Neural progenitor cell (in vitro differentiated cells): ENCODE data around the gene ZFP1. TPM values are rescaled to one million over a fixed set of nuclear protein-coding genes. Genes with fewer than 3 reads are reported as not detected.

Source experiments
- DNase-seq: peaks from one replicate; pipeline ENCODE4 v3.0.0-alpha.2; 2016; ENCODE audit warnings: low spot score
- H2AFZ ChIP-seq: fragments of 200-600 bp; sonication (generic); replicated peaks from 2 replicates; pipeline ENCODE4 v1.6.1; 2016; ENCODE audit warnings: antibody characterized with exemption
- H3F3A ChIP-seq: fragments of 200-600 bp; sonication (generic); 2 replicates; pipeline ENCODE4 v1.6.1; 2016; ENCODE audit warnings: antibody characterized with exemption, low read depth
- H3K27ac ChIP-seq: fragments of 200-600 bp; sonication (generic); 2 replicates; pipeline ENCODE4 v1.5.1; 2016; ENCODE audit warnings: mild to moderate bottlenecking
- H3K27me3 ChIP-seq: fragments of 200-600 bp; sonication (generic); 2 replicates; pipeline ENCODE4 v1.6.1; 2016; ENCODE audit warnings: mild to moderate bottlenecking, moderate library complexity
- H3K36me3 ChIP-seq: fragments of 200-600 bp; sonication (generic); 2 replicates; pipeline ENCODE4 v1.5.1; 2016
- H3K4me1 ChIP-seq: fragments of 200-600 bp; sonication (generic); 2 replicates; pipeline ENCODE4 v1.6.1; 2016; ENCODE audit warnings: mixed run types
- H3K4me2 ChIP-seq: fragments of 200-600 bp; sonication (generic); 2 replicates; pipeline ENCODE4 v1.6.1; 2016
- H3K4me3 ChIP-seq: fragments of 200-600 bp; sonication (generic); 2 replicates; pipeline ENCODE4 v1.5.1; 2016
- H3K79me2 ChIP-seq: fragments of 200-600 bp; sonication (generic); 2 replicates; pipeline ENCODE4 v1.6.1; 2016; ENCODE audit warnings: low read depth
- H3K9ac ChIP-seq: fragments of 200-600 bp; sonication (generic); 2 replicates; pipeline ENCODE4 v1.6.1; 2016
- H3K9me3 ChIP-seq: fragments of 200-600 bp; sonication (generic); 2 replicates; pipeline ENCODE4 v1.5.1; 2016; ENCODE audit warnings: low read depth
- H4K20me1 ChIP-seq: fragments of 200-600 bp; sonication (generic); 2 replicates; pipeline ENCODE4 v1.6.1; 2016; ENCODE audit warnings: low read depth
- H3K27ac Mint-ChIP-seq: 3 replicates; pipeline ENCODE4 v1.8.0; 2021; ENCODE audit warnings: mixed read lengths
- H3K27me3 Mint-ChIP-seq: 2 replicates; pipeline ENCODE4 v1.8.0; 2022; ENCODE audit warnings: low read depth, mild to moderate bottlenecking, inconsistent platforms, moderate library complexity, mixed read lengths; ENCODE audit not compliant: insufficient read depth
- H3K36me3 Mint-ChIP-seq: 3 replicates; pipeline ENCODE4 v1.8.0; 2021; ENCODE audit warnings: mixed read lengths
- H3K4me1 Mint-ChIP-seq: 3 replicates; pipeline ENCODE4 v1.8.0; 2021; ENCODE audit warnings: mixed read lengths
- H3K4me3 Mint-ChIP-seq: 3 replicates; pipeline ENCODE4 v1.8.0; 2021; ENCODE audit warnings: mild to moderate bottlenecking, moderate library complexity, mixed read lengths
- H3K9me3 Mint-ChIP-seq: 3 replicates; pipeline ENCODE4 v1.8.0; 2020; ENCODE audit warnings: mixed read lengths
- CTCF ChIP-seq: fragments of 200-600 bp; sonication (generic); IDR thresholded peaks from 2 replicates; pipeline ENCODE4 v1.5.1; 2017; ENCODE audit warnings: antibody characterized with exemption, mild to moderate bottlenecking
- EZH2 ChIP-seq: fragments of 200-600 bp; sonication (generic); IDR thresholded peaks from 2 replicates; pipeline ENCODE4 v1.6.1; 2017; ENCODE audit warnings: antibody characterized with exemption, mild to moderate bottlenecking, moderate library complexity
- EZH2phosphoT487 ChIP-seq: fragments of 200-600 bp; sonication (generic); IDR thresholded peaks from 2 replicates; pipeline ENCODE4 v1.6.1; 2017; ENCODE audit warnings: antibody characterized with exemption
- total RNA-seq: library from RNA; depleted of rRNA; stranded (reverse); fragments of >200 nt; gene quantifications from 2 replicates; pipeline ENCODE4 v1.2.3, GENCODE V29; 2015; ENCODE audit warnings: low replicate concordance

The ZFP1 gene
- total RNA-seq, 1 donor from 2014 or later = 35.4 TPM

GRCh38 chr16:75103994-75104393 lies 44.3 kb upstream of the ZFP1 start:
- H3K27ac ChIP-seq = no peak overlapping the region
- H3K9ac ChIP-seq = no peak overlapping the region
- H4K20me1 ChIP-seq = peaks cover 47% of the 10 kb centered on the region

GRCh38 chr16:75104836-75105235 lies 43.5 kb upstream of the ZFP1 start:
- peaks cover 12% of the 10 kb centered on the region for H3K27me3 Mint-ChIP-seq
- peak overlapping the region; percentile 11 for H3K27ac Mint-ChIP-seq
- Histone ChIP-seq H3F3A (peaks cover 6% of the 10 kb centered on the region), H3K4me2 (no peak overlapping the region), H3K9me3 (no peaks in the 10 kb centered on the region), H3K4me1 (peaks cover 11% of the 10 kb centered on the region), H3K79me2 (peaks cover 8% of the 10 kb centered on the region), H3K27ac (no peak overlapping the region), H3K27me3 (no peaks in the 10 kb centered on the region), H2AFZ (no peak overlapping the region), H4K20me1 (peaks cover 41% of the 10 kb centered on the region), H3K9ac (no peak overlapping the region), H3K36me3 (no peaks in the 10 kb centered on the region), H3K4me3 (no peak overlapping the region)
- peaks cover 32% of the 10 kb centered on the region for H3K4me1 Mint-ChIP-seq
- no peaks in the 10 kb centered on the region for H3K9me3 Mint-ChIP-seq
- peaks cover 26% of the 10 kb centered on the region for H3K36me3 Mint-ChIP-seq
- TF ChIP-seq CTCF (no peak), EZH2 (no peak), EZH2phosphoT487 (no peak)
- DNase-seq = no peak
- no peak overlapping the region for H3K4me3 Mint-ChIP-seq

More at GRCh38 chr16:75103994-75104393, 44.3 kb upstream of the ZFP1 start:
- Histone ChIP-seq H3K27me3 (no peaks in the 10 kb centered on the region), H3F3A (no peaks in the 10 kb centered on the region), H3K9me3 (no peaks in the 10 kb centered on the region), H3K4me3 (no peak overlapping the region), H3K79me2 (peaks cover 8% of the 10 kb centered on the region), H3K36me3 (no peaks in the 10 kb centered on the region), H3K4me2 (no peak overlapping the region), H2AFZ (no peak overlapping the region), H3K4me1 (peaks cover 20% of the 10 kb centered on the region)
- TF ChIP-seq EZH2phosphoT487 (no peak), CTCF (no peak), EZH2 (no peak)
- peaks cover 26% of the 10 kb centered on the region for H3K36me3 Mint-ChIP-seq
- H3K27ac Mint-ChIP-seq = no peak overlapping the region
- H3K4me3 Mint-ChIP-seq = no peak overlapping the region
- DNase-seq = no peak
- no peaks in the 10 kb centered on the region for H3K9me3 Mint-ChIP-seq
- H3K4me1 Mint-ChIP-seq = peaks cover 31% of the 10 kb centered on the region
- peaks cover 10% of the 10 kb centered on the region for H3K27me3 Mint-ChIP-seq

GRCh38 chr16:75105306-75106061 lies 42.8 kb upstream of the ZFP1 start:
- peaks cover 41% of the 10 kb centered on the region for H4K20me1 ChIP-seq
- H3K9ac ChIP-seq = no peak overlapping the region
- Mint-ChIP-seq H3K4me3 (no peak overlapping the region), H3K4me1 (peaks cover 32% of the 10 kb centered on the region), H3K27me3 (peaks cover 12% of the 10 kb centered on the region), H3K27ac (peak overlapping the region; percentile 69), H3K9me3 (no peaks in the 10 kb centered on the region), H3K36me3 (peaks cover 26% of the 10 kb centered on the region)
- no peak overlapping the region for H2AFZ ChIP-seq
- no peak overlapping the region for H3K27ac ChIP-seq
- H3K9me3 ChIP-seq = no peaks in the 10 kb centered on the region
- no peak for DNase-seq
- no peak overlapping the region for H3K4me2 ChIP-seq
- peaks cover 15% of the 10 kb centered on the region for H3K4me1 ChIP-seq
- peaks cover 8% of the 10 kb centered on the region for H3K79me2 ChIP-seq
- TF ChIP-seq CTCF (no peak), EZH2phosphoT487 (no peak), EZH2 (no peak)
- H3F3A ChIP-seq = peaks cover 13% of the 10 kb centered on the region
- H3K36me3 ChIP-seq = no peaks in the 10 kb centered on the region
- no peak overlapping the region for H3K4me3 ChIP-seq
- no peaks in the 10 kb centered on the region for H3K27me3 ChIP-seq
